OCI-LY1 (cell line): ENCODE results near the gene ROMO1.

Source experiments
- EZH2 ChIP-seq: fragments of 200-600 bp; sonication (generic), shearing (Covaris generic); IDR thresholded peaks from 2 replicates; pipeline ENCODE4 v1.8.0; 2017; ENCODE audit warnings: borderline replicate concordance, mixed run types, mild to moderate bottlenecking, antibody characterized with exemption, low read length, moderate library complexity, mixed read lengths
- TF ChIP-seq, protein P1 (sequence below): fragments of 200-600 bp; sonication (generic), shearing (Covaris generic); IDR thresholded peaks from 2 replicates; pipeline ENCODE4 v1.5.1; 2017; ENCODE audit warnings: mild to moderate bottlenecking, antibody characterized with exemption, low read length, moderate library complexity, mixed read lengths

DNA sequence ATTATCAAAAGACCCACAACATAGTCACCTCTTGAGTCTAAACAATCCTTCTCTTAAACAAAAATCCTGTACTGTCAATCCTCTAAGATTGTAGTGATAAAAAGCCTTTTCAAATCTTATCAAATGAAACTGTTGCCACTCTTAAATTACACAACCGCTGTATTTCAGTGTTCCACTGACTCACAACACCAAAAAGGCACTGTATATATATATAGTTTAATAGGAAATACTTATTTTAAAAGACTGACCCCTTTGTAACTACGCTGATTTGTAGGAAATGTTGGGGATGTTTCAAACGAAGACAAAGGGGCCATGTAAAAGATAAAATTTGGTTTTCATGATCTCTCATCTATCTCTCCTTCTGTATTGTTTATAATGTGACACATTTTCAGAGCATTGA lies 48.6 kb upstream of the ROMO1 start:
- no peak for TF ChIP-seq EZH2
- TF ChIP-seq, protein P1, sequence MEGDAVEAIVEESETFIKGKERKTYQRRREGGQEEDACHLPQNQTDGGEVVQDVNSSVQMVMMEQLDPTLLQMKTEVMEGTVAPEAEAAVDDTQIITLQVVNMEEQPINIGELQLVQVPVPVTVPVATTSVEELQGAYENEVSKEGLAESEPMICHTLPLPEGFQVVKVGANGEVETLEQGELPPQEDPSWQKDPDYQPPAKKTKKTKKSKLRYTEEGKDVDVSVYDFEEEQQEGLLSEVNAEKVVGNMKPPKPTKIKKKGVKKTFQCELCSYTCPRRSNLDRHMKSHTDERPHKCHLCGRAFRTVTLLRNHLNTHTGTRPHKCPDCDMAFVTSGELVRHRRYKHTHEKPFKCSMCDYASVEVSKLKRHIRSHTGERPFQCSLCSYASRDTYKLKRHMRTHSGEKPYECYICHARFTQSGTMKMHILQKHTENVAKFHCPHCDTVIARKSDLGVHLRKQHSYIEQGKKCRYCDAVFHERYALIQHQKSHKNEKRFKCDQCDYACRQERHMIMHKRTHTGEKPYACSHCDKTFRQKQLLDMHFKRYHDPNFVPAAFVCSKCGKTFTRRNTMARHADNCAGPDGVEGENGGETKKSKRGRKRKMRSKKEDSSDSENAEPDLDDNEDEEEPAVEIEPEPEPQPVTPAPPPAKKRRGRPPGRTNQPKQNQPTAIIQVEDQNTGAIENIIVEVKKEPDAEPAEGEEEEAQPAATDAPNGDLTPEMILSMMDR, result no peak
